ENCODE results near the gene RPL36.
"Not testable (repeated sequence)": the region's sequence is repeated elsewhere in the genome, so short reads cannot be mapped to it uniquely, and the experiment has no call there.

The RPL36 gene

GRCh38 chr19:5691822-5692722 lies 2.0 kb downstream of the RPL36 start:
- no peak for DNase-seq

- no peak for DNase-seq
These were observed 2.7 kb downstream of the RPL36 start for GRCh38 chr19:5692723-5693194.

- DNase-seq = no peak
These were observed 3.4 kb downstream of the RPL36 start for GRCh38 chr19:5693195-5694166.

- no peak for DNase-seq
These were observed 4.3 kb downstream of the RPL36 start for GRCh38 chr19:5694167-5694955.

- no peak for DNase-seq
These were observed 5.0 kb downstream of the RPL36 start for GRCh38 chr19:5694956-5695648.

- no peak for DNase-seq
These were observed 5.6 kb downstream of the RPL36 start for GRCh38 chr19:5695649-5696195.

- no peak for DNase-seq
These were observed 6.3 kb downstream of the RPL36 start for GRCh38 chr19:5696196-5697021.

- no peak for DNase-seq
These were observed 7.2 kb downstream of the RPL36 start for GRCh38 chr19:5697022-5697889.

- DNase-seq = no peak
These were observed 8.0 kb downstream of the RPL36 start for GRCh38 chr19:5697890-5698634.

- DNase-seq = no peak
These were observed 8.7 kb downstream of the RPL36 start for GRCh38 chr19:5698635-5699422.

GRCh38 chr19:5700455-5701092 lies 10.5 kb downstream of the RPL36 start:
- no peak for DNase-seq

GRCh38 chr19:5702053-5702410 lies 11.9 kb downstream of the RPL36 start:
- not testable (repeated sequence) for DNase-seq

- no peak for DNase-seq
These were observed 14.0 kb downstream of the RPL36 start for GRCh38 chr19:5703819-5704818.

- DNase-seq = no peak
These were observed 15.5 kb downstream of the RPL36 start for GRCh38 chr19:5705552-5705951.

- DNase-seq = no peak
These were observed 16.9 kb downstream of the RPL36 start for GRCh38 chr19:5706876-5707573.

All from CD4-positive, alpha-beta T cell treated with Interleukin-17A for 1 hour (primary cell).